HL-60/S4 (cell line): Measurements from ENCODE around the gene MPV17.
"Not testable (repeated sequence)": the region's sequence is repeated elsewhere in the genome, so short reads cannot be mapped to it uniquely, and the experiment has no call there.

Experiments
- in situ Hi-C: fragments of 300-500 bp; cut with MboI; formaldehyde crosslinking; loops from 2 replicates; pipeline ENCODE4 v1.14.3; 2022; ENCODE audit warnings: low sequenced_read_pairs

MPV17 gene

GRCh38 chr2:27322766-27323595, at the start of gene MPV17:
TSS of gene MPV17 (minus strand) at chr2:27323097. CDS start at chr2:27322517, 580 bp downstream.
- in situ Hi-C loops = no loop called here

GRCh38 chr2:27370816-27371620, 48.1 kb upstream of the MPV17 start:
- in situ Hi-C loops = no loop called here

GRCh38 chr2:27370026-27370815, 47.3 kb upstream of the MPV17 start, which contains the start of the genes EIF2B4 and SNX17:
TSS of gene EIF2B4 (minus strand) at chr2:27370338. CDS start at chr2:27370314, 24 bp downstream.
TSS of gene SNX17 (plus strand) at chr2:27370616. CDS start at chr2:27370744, 128 bp downstream.
- in situ Hi-C loops = no loop called here

- in situ Hi-C loops = no loop called here
These were observed 46.7 kb upstream of the MPV17 start for GRCh38 chr2:27369471-27370025.

- in situ Hi-C loops = no loop called here
These were observed 41.0 kb upstream of the MPV17 start for GRCh38 chr2:27363933-27364332.

GRCh38 chr2:27362678-27363420, 40.0 kb upstream of the MPV17 start:
- in situ Hi-C loops = no loop called here

- in situ Hi-C loops = no loop called here
These were observed 33.7 kb upstream of the MPV17 start, which contains the start of gene GTF3C2 for GRCh38 chr2:27356382-27357181. TSS of gene GTF3C2 (minus strand) at chr2:27356764. CDS start at chr2:27343554, 13,210 bp downstream.

GRCh38 chr2:27356056-27356381, 33.1 kb upstream of the MPV17 start:
- in situ Hi-C loops = no loop called here

- in situ Hi-C loops = no loop called here
These were observed 31.7 kb upstream of the MPV17 start for GRCh38 chr2:27354597-27354927.

GRCh38 chr2:27353762-27354596, 31.1 kb upstream of the MPV17 start:
- in situ Hi-C loops = no loop called here

- in situ Hi-C loops = not testable (repeated sequence)
These were observed 30.5 kb upstream of the MPV17 start for GRCh38 chr2:27353386-27353761.

- in situ Hi-C loops = no loop called here
These were observed 29.1 kb upstream of the MPV17 start for GRCh38 chr2:27351802-27352598.

- in situ Hi-C loops = no loop called here
These were observed 27.3 kb upstream of the MPV17 start for GRCh38 chr2:27350106-27350693.

GRCh38 chr2:27347641-27348040, 24.7 kb upstream of the MPV17 start:
- in situ Hi-C loops = no loop called here

- in situ Hi-C loops = no loop called here
These were observed 13.3 kb upstream of the MPV17 start for GRCh38 chr2:27336173-27336572.

GRCh38 chr2:27335311-27335710, 12.4 kb upstream of the MPV17 start:
- in situ Hi-C loops = no loop called here

- in situ Hi-C loops = no loop called here
These were observed 1.8 kb upstream of the MPV17 start for GRCh38 chr2:27324720-27325119.
